HepG2 (cell line): Measurements from ENCODE around the gene C1D. TPM values are rescaled to one million over a fixed set of nuclear protein-coding genes. Genes with fewer than 3 reads are reported as not detected.
A peak's percentile ranks its signal among the peaks of the same experiment; 100 is the strongest.

ENCODE experiments used
- ATAC-seq: fragments of 200-7000 bp; cut with Tn5 transposase; 3 replicates; pipeline ENCODE4 v1.9.1; 2020; ENCODE audit warnings: mild to moderate bottlenecking, moderate library complexity
- BruUV-seq: library from RNA; stranded (reverse); fragments of 400-500 nt; replicated peaks from 2 replicates; lab custom pipeline; 2021; lab: Mats Ljungman, UMichigan
- CTCF ChIA-PET: fragments of 300-600 bp; formaldehyde crosslinking; extraction: SDS; loops from one replicate; lab custom pipeline; 2021; ENCODE audit warnings: low total read pairs, inconsistent platforms, low intra/inter-chr PET ratio; lab: Yijun Ruan, JAX
- POLR2A ChIA-PET: fragments of 350-600 bp; sonication (Branson Sonifier 250); formaldehyde crosslinking; loops from one replicate; lab custom pipeline; 2020; ENCODE audit warnings: antibody characterized with exemption, inconsistent platforms; lab: Yijun Ruan, JAX
- DNase-seq: peaks from one replicate; pipeline ENCODE4 v3.0.0-alpha.2; 2015; ENCODE audit warnings: low spot score
- FAIRE-seq: peaks from 3 replicates; lab custom pipeline; 2011; peaks lifted over from hg19 to GRCh38; lab: Jason Lieb, UNC
- H2AFZ ChIP-seq: one replicate; pipeline ENCODE4 v1.6.1; 2011; ENCODE audit warnings: low read length, inconsistent platforms
- H3K27ac ChIP-seq: fragments of 300-600 bp; 3 replicates; pipeline ENCODE4 v1.8.0; 2011; ENCODE audit warnings: mixed run types, mild to moderate bottlenecking, mixed read lengths, low read length, inconsistent platforms; ENCODE audit not compliant: insufficient read depth; ENCODE audit errors: extremely low read length
- H3K27me3 ChIP-seq, 2 experiments: fragments of 200-600 bp in 1 of 2; 2 replicates in 1 of 2; 3 replicates in 1 of 2; pipeline versions ENCODE4 v1.6.0 to v1.8.0; 2011; ENCODE audit warnings: low read length in 2 of 2, mild to moderate bottlenecking in 2 of 2, moderate library complexity in 2 of 2, inconsistent platforms in 1 of 2; ENCODE audit not compliant: insufficient read depth in 2 of 2, control insufficient read depth in 1 of 2
- H3K36me3 ChIP-seq, 2 experiments: fragments of 200-600 bp in 1 of 2; replicated peaks in 1 of 2; 2 replicates in 1 of 2; 3 replicates in 1 of 2; pipeline versions ENCODE4 v1.5.1 to v1.8.0; 2011; ENCODE audit warnings: low read length in 2 of 2, inconsistent platforms in 1 of 2; ENCODE audit not compliant: insufficient read depth in 2 of 2, control insufficient read depth in 1 of 2
- H3K4me1 ChIP-seq: 2 replicates; pipeline ENCODE4 v1.5.1; 2012; ENCODE audit warnings: low read length, inconsistent platforms; ENCODE audit not compliant: insufficient read depth
- H3K4me2 ChIP-seq: 2 replicates; pipeline ENCODE4 v1.6.0; 2011; ENCODE audit warnings: low read depth, low read length, inconsistent platforms
- H3K4me3 ChIP-seq, 3 experiments: fragments of 200-600 bp in 1 of 3; sonication (generic), shearing (Covaris generic) in 1 of 3; replicated peaks in 1 of 3; 2 replicates each; pipeline ENCODE4 v1.5.1; 2011 to 2016; ENCODE audit warnings: low read length in 3 of 3, inconsistent platforms in 2 of 3, low read depth in 2 of 3, mild to moderate bottlenecking in 2 of 3, control low read depth in 1 of 3, mixed read lengths in 1 of 3; ENCODE audit not compliant: insufficient read depth in 1 of 3
- H3K79me2 ChIP-seq: one replicate; pipeline ENCODE4 v1.6.1; 2011; ENCODE audit warnings: low read length, inconsistent platforms; ENCODE audit not compliant: insufficient read depth
- H3K9ac ChIP-seq: 2 replicates; pipeline ENCODE4 v1.6.0; 2011; ENCODE audit warnings: mild to moderate bottlenecking, low read depth, low read length, inconsistent platforms; ENCODE audit not compliant: insufficient read depth
- H3K9me3 ChIP-seq: 2 replicates; pipeline ENCODE4 v1.5.1; 2012; ENCODE audit warnings: mild to moderate bottlenecking, low read length
- H4K20me1 ChIP-seq: 2 replicates; pipeline ENCODE4 v1.6.0; 2011; ENCODE audit warnings: inconsistent platforms, mild to moderate bottlenecking, low read length, moderate library complexity; ENCODE audit not compliant: insufficient read depth
- PAXIP1 ChIP-seq: sonication (generic); formaldehyde crosslinking; conservative IDR thresholded peaks from 2 replicates; pipeline ENCODE4 v1.4.0; 2020; ENCODE audit warnings: mild to moderate bottlenecking, missing genetic modification reagents, moderate library complexity
- ZBTB33 ChIP-seq: sonication (generic); formaldehyde crosslinking; IDR thresholded peaks from 2 replicates; pipeline ENCODE4 v1.4.0; 2020; ENCODE audit warnings: missing genetic modification reagents
- ZNF282 ChIP-seq: fragments of 450-650 bp; IDR thresholded peaks from 2 replicates; pipeline ENCODE4 v1.6.1; 2018; ENCODE audit not compliant: partially characterized antibody
- ZNF598 ChIP-seq: sonication (generic); formaldehyde crosslinking; IDR thresholded peaks from 2 replicates; pipeline ENCODE4 v1.5.1; 2020; ENCODE audit warnings: mild to moderate bottlenecking, missing genetic modification reagents, borderline replicate concordance
- ZNF768 ChIP-seq: sonication (generic); formaldehyde crosslinking; IDR thresholded peaks from 2 replicates; pipeline ENCODE4 v1.4.0; 2020; ENCODE audit warnings: missing genetic modification reagents
- WGBS: methylation state at CpG from one replicate; pipeline ENCODE4 v1.1.6; 2017; ENCODE audit warnings: low lambda C conversion rate; 5-methylcytosine and 5-hydroxymethylcytosine counted together
- in situ Hi-C: cut with HindIII; loops from 2 replicates; pipeline ENCODE4 v1.10.0; 2017; ENCODE audit warnings: low pct_unique_long_range_greater_than_20kb; ENCODE audit not compliant: extremely low pct_ligation_motif_present
- intact Hi-C: fragments of 100-400 bp; cut with micrococcal nuclease; formaldehyde crosslinking; loops from one replicate; pipeline ENCODE4 v1.10.0; 2022; ENCODE audit not compliant: unreplicated experiment
- polyA plus RNA-seq, 8 experiments: library from polyadenylated mRNA; depleted of rRNA in 3 of 8; stranded (reverse) in 7 of 8; unstranded in 1 of 8; fragments of >200 nt; fragmentation: Illumina TruSeq in 4 of 8; extraction: Trizol in 4 of 8; gene quantifications; 2 replicates each; pipeline versions ENCODE4 v1.2.1 to v1.2.3, GENCODE V29; 2011 to 2016; ENCODE audit warnings: low read depth in 4 of 8, missing spikeins in 1 of 8, mixed read lengths in 1 of 8; ENCODE audit not compliant: insufficient read depth in 1 of 8
- total RNA-seq, 5 experiments: library from RNA; depleted of rRNA; stranded (reverse); fragments of >200 nt; fragmentation: Illumina TruSeq; extraction: Trizol; gene quantifications; 2 replicates each; pipeline ENCODE4 v1.2.3, GENCODE V29; 2016; ENCODE audit warnings: low read depth in 1 of 5

The C1D gene
- total and polyA plus RNA-seq, 2 of the 13 experiments (the other 11 are each of a cell fraction or from before 2014, with no cell fraction given), result 38.1 to 43.5 TPM

GRCh38 chr2:68023904-68024303, 38.9 kb downstream of the C1D start:
- Histone ChIP-seq H3K4me1 (no peaks in the 10 kb centered on the region), H3K9ac (no peak overlapping the region), H3K79me2 (no peaks in the 10 kb centered on the region), H2AFZ (no peak overlapping the region), H3K4me2 (no peak overlapping the region), H3K9me3 (no peaks in the 10 kb centered on the region), H3K27ac (no peak overlapping the region), H3K27me3 (peaks cover 0 to 1% of the 10 kb centered on the region in 2 experiments; a peak in 1 of 5 replicates), H3K36me3 (no peaks in the 10 kb centered on the region), H4K20me1 (no peaks in the 10 kb centered on the region), H3K4me3 (no peak overlapping the region)
- intact Hi-C loops (no loop called here), in situ Hi-C loops (no loop called here)
- ChIA-PET POLR2A (no interaction called here), CTCF (no interaction called here)
- no peak for DNase-seq
- ATAC-seq, result peak; percentile 47
- no peak for FAIRE-seq
- TF ChIP-seq ZNF768 (peak; percentile 25; the same call in 1 of the 2 replicates), ZNF598 (CRISPR knock-in tag) (no peak), ZBTB33 (CRISPR knock-in tag) (peak; percentile 46; the same call in 1 of the 2 replicates), PAXIP1 (CRISPR knock-in tag) (no peak), ZNF282 (no peak)
- BruUV-seq, result no TSS peak
- 73% methylated on average over 4 of the region's 16 CpGs for WGBS
